HG03045 (cell line): ENCODE measurements around the gene NECTIN1.

Experiments used
- ATAC-seq: cut with Tn5 transposase; IDR thresholded peaks from one replicate; pipeline ENCODE4 v1.9.1; 2021; ENCODE audit warnings: mild to moderate bottlenecking, moderate library complexity; ENCODE audit not compliant: unreplicated experiment

The NECTIN1 gene

GRCh38 chr11:119624102-119624615, 104.8 kb downstream of the NECTIN1 start:
- no peak for ATAC-seq

GRCh38 chr11:119623682-119624081, 105.3 kb downstream of the NECTIN1 start:
- no peak for ATAC-seq

GRCh38 chr11:119622454-119623143, 106.4 kb downstream of the NECTIN1 start:
- ATAC-seq: no peak

GRCh38 chr11:119619665-119620064, 109.3 kb downstream of the NECTIN1 start:
- ATAC-seq: no peak

GRCh38 chr11:119618208-119618909, 110.6 kb downstream of the NECTIN1 start:
- ATAC-seq: no peak

GRCh38 chr11:119617340-119617713, 111.7 kb downstream of the NECTIN1 start:
- no peak for ATAC-seq

GRCh38 chr11:119616586-119617339, 112.2 kb downstream of the NECTIN1 start:
- no peak for ATAC-seq

- ATAC-seq: no peak
These were observed 113.2 kb downstream of the NECTIN1 start for GRCh38 chr11:119615882-119616196.

- no peak for ATAC-seq
These were observed 113.8 kb downstream of the NECTIN1 start for GRCh38 chr11:119615003-119615881.

- ATAC-seq: no peak
These were observed 114.6 kb downstream of the NECTIN1 start for GRCh38 chr11:119614222-119615002.

- no peak for ATAC-seq
These were observed 116.2 kb downstream of the NECTIN1 start for GRCh38 chr11:119612814-119613213.

GRCh38 chr11:119610836-119611426, 118.1 kb downstream of the NECTIN1 start:
- no peak for ATAC-seq

- no peak for ATAC-seq
These were observed 120.2 kb downstream of the NECTIN1 start for GRCh38 chr11:119608781-119609180.

- ATAC-seq: no peak
These were observed 120.8 kb downstream of the NECTIN1 start for GRCh38 chr11:119608201-119608600.

- ATAC-seq: no peak
These were observed 121.3 kb downstream of the NECTIN1 start for GRCh38 chr11:119607726-119608125.

GRCh38 chr11:119605137-119605665, 123.8 kb downstream of the NECTIN1 start:
- no peak for ATAC-seq

GRCh38 chr11:119602745-119603373, 126.1 kb downstream of the NECTIN1 start:
- no peak for ATAC-seq

- no peak for ATAC-seq
These were observed 129.0 kb downstream of the NECTIN1 start for GRCh38 chr11:119599864-119600541.
